IMR-90 (cell line): ENCODE data around the gene ALKBH7. TPM values are rescaled to one million over a fixed set of nuclear protein-coding genes. Genes with fewer than 3 reads are reported as not detected.

Experiments used
- ATAC-seq: fragments of 200-7000 bp; cut with Tn5 transposase; 2 replicates; pipeline ENCODE4 v1.9.1; 2020; ENCODE audit warnings: low read depth, mild to moderate bottlenecking, moderate library complexity
- BruUV-seq: library from RNA; stranded (reverse); fragments of 400-500 nt; replicated peaks from 2 replicates; lab custom pipeline; 2021; lab: Mats Ljungman, UMichigan
- CTCF ChIA-PET: fragments of 300-600 bp; formaldehyde crosslinking; extraction: SDS; loops from one replicate; lab custom pipeline; 2021; ENCODE audit warnings: antibody characterized with exemption; lab: Yijun Ruan, JAX
- POLR2A ChIA-PET: fragments of 300-600 bp; sonication (Branson Sonifier 250); formaldehyde crosslinking; loops from one replicate; lab custom pipeline; 2022; ENCODE audit warnings: antibody characterized with exemption; ENCODE audit not compliant: unreplicated experiment; lab: Charles Lee
- DNase-seq: peaks from one replicate; pipeline ENCODE4 v3.0.0; 2013
- H2AFZ ChIP-seq: replicated peaks from 2 replicates; pipeline ENCODE3; 2013; ENCODE audit warnings: low read length, mild to moderate bottlenecking; ENCODE audit not compliant: poor library complexity
- H2AK5ac ChIP-seq: 2 replicates; pipeline ENCODE4 v1.6.1; 2013; ENCODE audit warnings: low read depth, low read length, inconsistent platforms
- H2AK9ac ChIP-seq: replicated peaks from 2 replicates; pipeline ENCODE3; 2013; ENCODE audit warnings: mild to moderate bottlenecking, low read depth, low read length, moderate library complexity; ENCODE audit not compliant: poor library complexity
- H2BK120ac ChIP-seq: 2 replicates; pipeline ENCODE4 v1.6.1; 2013; ENCODE audit warnings: low read depth, low read length, inconsistent platforms
- H2BK15ac ChIP-seq: 3 replicates; pipeline ENCODE4 v1.6.1; 2013; ENCODE audit warnings: low read depth, low read length, inconsistent platforms
- H2BK20ac ChIP-seq: 2 replicates; pipeline ENCODE4 v1.6.1; 2013; ENCODE audit warnings: low read depth, mild to moderate bottlenecking, inconsistent platforms, low read length, moderate library complexity
- H2BK5ac ChIP-seq: 2 replicates; pipeline ENCODE4 v1.6.1; 2013; ENCODE audit warnings: mild to moderate bottlenecking, low read depth, low read length, inconsistent platforms; ENCODE audit not compliant: poor library complexity, severe bottlenecking
- H3K14ac ChIP-seq: replicated peaks from 2 replicates; pipeline ENCODE4 v1.6.1; 2013; ENCODE audit warnings: low read depth, low read length, inconsistent platforms
- H3K18ac ChIP-seq: 2 replicates; pipeline ENCODE4 v1.6.1; 2013; ENCODE audit warnings: low read depth, low read length, control low read depth
- H3K23ac ChIP-seq: 2 replicates; pipeline ENCODE4 v1.6.1; 2013; ENCODE audit warnings: low read depth, low read length, inconsistent platforms
- H3K27ac ChIP-seq: 2 replicates; pipeline ENCODE4 v1.5.1; 2013; ENCODE audit warnings: mild to moderate bottlenecking, control low read depth, low read length; ENCODE audit not compliant: insufficient read depth
- H3K27me3 ChIP-seq: 2 replicates; pipeline ENCODE4 v1.6.1; 2013; ENCODE audit warnings: low read length; ENCODE audit not compliant: control insufficient read depth, insufficient read depth
- H3K36me3 ChIP-seq: 2 replicates; pipeline ENCODE4 v1.6.1; 2013; ENCODE audit warnings: low read length, mixed read lengths; ENCODE audit not compliant: control insufficient read depth, insufficient read depth
- H3K4ac ChIP-seq: 2 replicates; pipeline ENCODE4 v1.6.1; 2013; ENCODE audit warnings: low read depth, low read length, inconsistent platforms
- H3K4me1 ChIP-seq: 2 replicates; pipeline ENCODE4 v1.6.1; 2013; ENCODE audit warnings: low read length, mixed read lengths; ENCODE audit not compliant: control insufficient read depth, insufficient read depth
- H3K4me2 ChIP-seq: 2 replicates; pipeline ENCODE4 v1.6.1; 2013; ENCODE audit warnings: low read depth, mild to moderate bottlenecking, control low read depth, low read length, moderate library complexity
- H3K4me3 ChIP-seq: 2 replicates; pipeline ENCODE4 v1.5.1; 2013; ENCODE audit warnings: low read depth, mild to moderate bottlenecking, control low read depth, low read length, moderate library complexity; ENCODE audit not compliant: insufficient read depth
- H3K56ac ChIP-seq: 2 replicates; pipeline ENCODE4 v1.6.1; 2013; ENCODE audit warnings: low read length, inconsistent platforms; ENCODE audit not compliant: insufficient read depth; ENCODE audit errors: extremely low read depth
- H3K79me1 ChIP-seq, 2 experiments: 2 replicates each; pipeline ENCODE4 v1.6.1; 2013; ENCODE audit warnings: low read length in 2 of 2, inconsistent platforms in 1 of 2, low read depth in 1 of 2
- H3K9ac ChIP-seq: 2 replicates; pipeline ENCODE4 v1.6.1; 2013; ENCODE audit warnings: low read depth, low read length, control low read depth
- H3K9me1 ChIP-seq: 2 replicates; pipeline ENCODE4 v1.6.1; 2013; ENCODE audit warnings: low read length, inconsistent platforms; ENCODE audit not compliant: insufficient read depth
- H3K9me3 ChIP-seq: 2 replicates; pipeline ENCODE4 v1.6.1; 2013; ENCODE audit warnings: low read length; ENCODE audit not compliant: control insufficient read depth, insufficient read depth
- H4K20me1 ChIP-seq: 2 replicates; pipeline ENCODE4 v1.6.1; 2013; ENCODE audit warnings: low read length, inconsistent platforms; ENCODE audit not compliant: insufficient read depth
- H4K5ac ChIP-seq: 2 replicates; pipeline ENCODE4 v1.6.1; 2013; ENCODE audit warnings: mild to moderate bottlenecking, low read depth, low read length, control low read depth
- H4K8ac ChIP-seq, 2 experiments: 2 replicates each; pipeline ENCODE4 v1.6.1; 2013; ENCODE audit warnings: low read depth in 2 of 2, low read length in 2 of 2, control low read depth in 1 of 2, inconsistent platforms in 1 of 2
- H4K91ac ChIP-seq: 2 replicates; pipeline ENCODE4 v1.6.1; 2013; ENCODE audit warnings: low read depth, low read length, inconsistent platforms; ENCODE audit not compliant: insufficient read depth
- BHLHE40 ChIP-seq: fragments of 150-350 bp; IDR thresholded peaks from 2 replicates; pipeline ENCODE4 v1.6.1; 2016; ENCODE audit warnings: mild to moderate bottlenecking, low read depth, low read length
- CEBPB ChIP-seq: IDR thresholded peaks from 2 replicates; pipeline ENCODE4 v1.6.1; 2012; ENCODE audit warnings: low read depth, low read length, improper control_type of control experiment
- CHD1 ChIP-seq: IDR thresholded peaks from 2 replicates; pipeline ENCODE4 v1.6.1; 2012; ENCODE audit warnings: low read depth, low read length, improper control_type of control experiment
- CTCF ChIP-seq: conservative IDR thresholded peaks from 2 replicates; pipeline ENCODE4 v1.5.1; 2012; ENCODE audit warnings: mild to moderate bottlenecking, low read depth, low read length, improper control_type of control experiment
- ELK1 ChIP-seq: fragments of 150-350 bp; IDR thresholded peaks from 2 replicates; pipeline ENCODE4 v1.6.1; 2016; ENCODE audit warnings: low read depth, mild to moderate bottlenecking, low read length, moderate library complexity, borderline replicate concordance
- FOS ChIP-seq: fragments of 150-350 bp; IDR thresholded peaks from 2 replicates; pipeline ENCODE4 v1.6.1; 2016; ENCODE audit warnings: low read depth, low read length
- MAFK ChIP-seq: IDR thresholded peaks from 2 replicates; pipeline ENCODE4 v1.6.1; 2012; ENCODE audit warnings: low read depth, low read length, improper control_type of control experiment
- MAZ ChIP-seq: IDR thresholded peaks from 2 replicates; pipeline ENCODE4 v1.6.1; 2012; ENCODE audit warnings: low read depth, mild to moderate bottlenecking, low read length, improper control_type of control experiment, moderate library complexity, borderline replicate concordance
- MXI1 ChIP-seq: IDR thresholded peaks from 2 replicates; pipeline ENCODE4 v1.6.1; 2012; ENCODE audit warnings: low read depth, mild to moderate bottlenecking, low read length, moderate library complexity, borderline replicate concordance
- NFE2L2 ChIP-seq: fragments of 150-350 bp; IDR thresholded peaks from 2 replicates; pipeline ENCODE4 v1.6.1; 2016; ENCODE audit warnings: low read depth, mild to moderate bottlenecking, low read length
- POLR2A ChIP-seq: IDR thresholded peaks from 2 replicates; pipeline ENCODE4 v1.6.1; 2012; ENCODE audit warnings: mild to moderate bottlenecking, low read depth, low read length
- RAD21 ChIP-seq: IDR thresholded peaks from 2 replicates; pipeline ENCODE4 v1.6.1; 2012; ENCODE audit warnings: low read length, improper control_type of control experiment
- RCOR1 ChIP-seq: IDR thresholded peaks from 2 replicates; pipeline ENCODE4 v1.6.1; 2012; ENCODE audit warnings: mild to moderate bottlenecking, low read length, improper control_type of control experiment; ENCODE audit not compliant: insufficient replicate concordance
- RFX5 ChIP-seq: IDR thresholded peaks from 2 replicates; pipeline ENCODE4 v1.8.0; 2012; ENCODE audit warnings: low read depth, mild to moderate bottlenecking, low read length, moderate library complexity
- SMC3 ChIP-seq: fragments of 150-350 bp; IDR thresholded peaks from 2 replicates; pipeline ENCODE4 v1.6.1; 2016; ENCODE audit warnings: low read depth, mild to moderate bottlenecking, antibody characterized with exemption, low read length, moderate library complexity
- WGBS, 2 experiments: methylation state at CpG; one replicate each; pipeline versions ENCODE4 v1.1.5 to v1.1.7; 2013; ENCODE audit warnings: missing lambda C conversion rate in 2 of 2; ENCODE audit not compliant: insufficient read length in 1 of 2; ENCODE audit errors: extremely low coverage in 2 of 2; 5-methylcytosine and 5-hydroxymethylcytosine counted together
- dilution Hi-C: fragments of 300-500 bp; cut with HindIII; formaldehyde crosslinking; loops from one replicate; pipeline ENCODE4 v1.14.3; 2018; ENCODE audit warnings: low sequenced_read_pairs; ENCODE audit not compliant: unreplicated experiment
- in situ Hi-C: fragments of 300-500 bp; cut with MboI; formaldehyde crosslinking; loops from 3 replicates; pipeline ENCODE4 v1.14.3; 2019; ENCODE audit warnings: low sequenced_read_pairs, inconsistent platforms, mixed read lengths
- intact Hi-C: fragments of 100-400 bp; cut with micrococcal nuclease; formaldehyde crosslinking; loops from 2 replicates; pipeline ENCODE4 v1.10.0; 2022
- polyA plus RNA-seq, 3 experiments: library from polyadenylated mRNA; depleted of rRNA; stranded (reverse); fragments of >200 nt; gene quantifications; 2 replicates each; pipeline ENCODE4 v1.2.3, GENCODE V29; 2012; ENCODE audit warnings: low replicate concordance in 1 of 3
- total RNA-seq: library from RNA; depleted of rRNA; stranded (reverse); fragments of >200 nt; gene quantifications from 2 replicates; pipeline ENCODE4 v1.2.3, GENCODE V29; 2012
- TF ChIP-seq, protein P1 (sequence below): fragments of 150-350 bp; IDR thresholded peaks from 2 replicates; pipeline ENCODE4 v1.6.1; 2017; ENCODE audit warnings: mild to moderate bottlenecking, antibody characterized with exemption, low read length, low read depth

ALKBH7 gene
- total and polyA plus RNA-seq, 2 of the 4 experiments (the other 2 are of a cell fraction): 9.3 to 22.5 TPM

GRCh38 chr19:6376512-6377190 is 4.1 kb downstream of the ALKBH7 start:
- Histone ChIP-seq H3K4me1 (peaks cover 11% of the 10 kb centered on the region), H2AK9ac (no peak overlapping the region), H2AK5ac (no peak overlapping the region), H4K91ac (no peak overlapping the region), H4K8ac (no peak overlapping the region), H3K4me2 (no peak overlapping the region), H4K5ac (no peak overlapping the region), H3K9ac (no peak overlapping the region), H2BK15ac (no peak overlapping the region), H3K23ac (no peak overlapping the region), H3K27me3 (no peaks in the 10 kb centered on the region), H2AFZ (no peak overlapping the region), H4K20me1 (no peaks in the 10 kb centered on the region), H3K56ac (no peak overlapping the region), H3K18ac (no peak overlapping the region), H3K79me1 (peaks cover 7 to 14% of the 10 kb centered on the region in 2 experiments; a peak in 3 of 4 replicates), H3K4me3 (no peak overlapping the region), H3K14ac (no peak overlapping the region), H3K4ac (no peak overlapping the region), H2BK20ac (no peak overlapping the region), H3K9me3 (peaks cover 7% of the 10 kb centered on the region; the same call in 1 of the 2 replicates), H3K27ac (no peak overlapping the region), H2BK5ac (no peak overlapping the region), H3K36me3 (peaks cover 27% of the 10 kb centered on the region), H2BK120ac (no peak overlapping the region), H3K9me1 (peaks cover 13% of the 10 kb centered on the region)
- ATAC-seq (no peak), DNase-seq (no peak)
- WGBS, 2 experiments: 93% methylated on average over 3 of the region's 19 CpGs; no CpG with 5 or more reads in 1 of the 2 experiments
- TF ChIP-seq ELK1: no peak
- no peak for TF ChIP-seq BHLHE40
- TF ChIP-seq RCOR1: no peak
- TF ChIP-seq NFE2L2: no peak
- TF ChIP-seq SMC3: no peak
- no peak for TF ChIP-seq MXI1
- no peak for TF ChIP-seq CHD1
- TF ChIP-seq RFX5: no peak
- no peak for TF ChIP-seq FOS
- no peak for TF ChIP-seq MAZ
- no peak for TF ChIP-seq CTCF
- no peak for TF ChIP-seq RAD21
- TF ChIP-seq, protein P1, sequence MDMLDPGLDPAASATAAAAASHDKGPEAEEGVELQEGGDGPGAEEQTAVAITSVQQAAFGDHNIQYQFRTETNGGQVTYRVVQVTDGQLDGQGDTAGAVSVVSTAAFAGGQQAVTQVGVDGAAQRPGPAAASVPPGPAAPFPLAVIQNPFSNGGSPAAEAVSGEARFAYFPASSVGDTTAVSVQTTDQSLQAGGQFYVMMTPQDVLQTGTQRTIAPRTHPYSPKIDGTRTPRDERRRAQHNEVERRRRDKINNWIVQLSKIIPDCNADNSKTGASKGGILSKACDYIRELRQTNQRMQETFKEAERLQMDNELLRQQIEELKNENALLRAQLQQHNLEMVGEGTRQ: no peak
- TF ChIP-seq POLR2A: no peak
- TF ChIP-seq MAFK: no peak
- no peak for TF ChIP-seq CEBPB
- BruUV-seq: no TSS peak
- intact Hi-C loops: no loop called here
- dilution Hi-C loops: no loop called here
- ChIA-PET CTCF (no interaction called here), POLR2A (no interaction called here)
- in situ Hi-C loops: no loop called here
